ENCODE results near the gene FOXL3. TPM values are rescaled to one million over a fixed set of nuclear protein-coding genes. Genes with fewer than 3 reads are reported as not detected.

Gene FOXL3
- total and polyA plus RNA-seq, 7 donors: not detected

- no peak overlapping the region for H3K27ac ChIP-seq
- H3K27me3 ChIP-seq (ENCODE audit: insufficient read depth in 3 of 3, low read length in 2 of 3): peaks cover 0 to 4% (median 0%) of the 10 kb centered on the region in 3 donors
- ATAC-seq: no peak
- TF ChIP-seq, protein P1, sequence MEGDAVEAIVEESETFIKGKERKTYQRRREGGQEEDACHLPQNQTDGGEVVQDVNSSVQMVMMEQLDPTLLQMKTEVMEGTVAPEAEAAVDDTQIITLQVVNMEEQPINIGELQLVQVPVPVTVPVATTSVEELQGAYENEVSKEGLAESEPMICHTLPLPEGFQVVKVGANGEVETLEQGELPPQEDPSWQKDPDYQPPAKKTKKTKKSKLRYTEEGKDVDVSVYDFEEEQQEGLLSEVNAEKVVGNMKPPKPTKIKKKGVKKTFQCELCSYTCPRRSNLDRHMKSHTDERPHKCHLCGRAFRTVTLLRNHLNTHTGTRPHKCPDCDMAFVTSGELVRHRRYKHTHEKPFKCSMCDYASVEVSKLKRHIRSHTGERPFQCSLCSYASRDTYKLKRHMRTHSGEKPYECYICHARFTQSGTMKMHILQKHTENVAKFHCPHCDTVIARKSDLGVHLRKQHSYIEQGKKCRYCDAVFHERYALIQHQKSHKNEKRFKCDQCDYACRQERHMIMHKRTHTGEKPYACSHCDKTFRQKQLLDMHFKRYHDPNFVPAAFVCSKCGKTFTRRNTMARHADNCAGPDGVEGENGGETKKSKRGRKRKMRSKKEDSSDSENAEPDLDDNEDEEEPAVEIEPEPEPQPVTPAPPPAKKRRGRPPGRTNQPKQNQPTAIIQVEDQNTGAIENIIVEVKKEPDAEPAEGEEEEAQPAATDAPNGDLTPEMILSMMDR (IDR thresholded peaks at IDR 0.05): no peak
- no peaks in the 10 kb centered on the region for H3K9me3 ChIP-seq
- H3K4me1 ChIP-seq: no peaks in the 10 kb centered on the region
- DNase-seq: no peak
- no peak overlapping the region for H3K4me3 ChIP-seq
- WGBS, 3 donors: 81 to 85% (median 82%) methylated on average over 34 of the region's 34 CpGs
- H3K36me3 ChIP-seq (ENCODE audit: insufficient read depth in 1 of 2, low read depth in 1 of 2): no peaks in the 10 kb centered on the region
- intact Hi-C loops (cut with DNase I): loop anchor here in 1 of 2 donors (10.0 kb wide), 1 partner anchor 63 kb away; no protein-coding TSS in a partner anchor
These were observed 11.5 kb downstream of the FOXL3 start for GRCh38 chr7:301291-302053.

DNA sequence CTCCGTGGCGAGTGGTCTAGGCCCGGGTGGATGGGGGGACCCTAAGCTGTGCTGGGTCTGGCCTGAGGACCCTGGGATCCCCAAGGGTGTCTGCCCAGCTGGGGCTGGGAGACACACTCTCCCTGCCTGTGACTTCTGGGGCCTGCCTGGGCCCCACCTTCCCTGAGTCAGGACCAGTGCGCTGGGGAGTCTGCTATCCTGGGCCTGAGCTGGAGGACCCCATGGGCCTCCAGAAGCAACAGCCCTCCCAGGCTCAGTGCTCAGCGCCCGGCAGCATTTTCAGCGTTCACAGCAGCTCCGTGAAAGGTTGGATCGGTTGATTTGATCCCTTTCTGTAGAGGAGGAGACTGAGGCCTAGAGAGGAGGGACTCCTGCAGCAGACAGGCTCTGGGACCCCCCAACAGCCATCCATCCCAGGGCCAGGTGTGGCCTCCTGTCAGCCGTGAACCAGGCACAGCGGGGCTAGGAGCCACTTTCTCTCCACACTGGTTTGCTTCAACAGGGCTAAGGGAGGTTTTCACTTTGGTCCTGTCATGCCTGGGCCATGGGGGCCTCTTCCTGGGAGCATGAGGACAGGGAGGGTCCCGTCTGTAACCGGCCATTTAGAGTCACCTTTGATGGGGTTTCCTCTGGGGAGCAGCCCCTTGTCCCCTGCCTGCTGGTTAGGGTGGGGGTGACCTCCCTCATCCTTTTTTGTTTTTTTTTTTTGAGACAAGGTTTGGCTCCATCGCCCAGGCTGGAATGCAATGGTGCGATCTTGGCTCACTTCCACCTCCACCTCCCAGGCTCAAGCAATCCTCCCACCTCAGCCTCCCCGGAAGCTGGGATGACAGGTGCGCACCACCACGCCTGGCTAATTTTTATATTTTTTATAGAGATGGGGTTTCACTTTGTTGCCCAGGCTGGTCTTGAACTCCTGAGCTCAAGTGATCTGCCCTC is 12.4 kb downstream of the FOXL3 start:
- no peak overlapping the region for H3K4me3 ChIP-seq
- intact Hi-C loops (cut with DNase I): loop anchor here in 1 of 2 donors (10.0 kb wide), 1 partner anchor 62 kb away; no protein-coding TSS in a partner anchor
- TF ChIP-seq, protein P1 (IDR thresholded peaks at IDR 0.05): no peak
- ATAC-seq (no peak), DNase-seq (no peak)
- peaks cover 0 to 5% (median 3%) of the 10 kb centered on the region in 3 donors for H3K27me3 ChIP-seq (ENCODE audit: insufficient read depth in 3 of 3, low read length in 2 of 3)
- H3K9me3 ChIP-seq: peaks cover under 1% of the 10 kb centered on the region
- H3K4me1 ChIP-seq: no peaks in the 10 kb centered on the region
- 83 to 92% (median 91%) methylated on average over 18 of the region's 18 CpGs for WGBS, 3 donors
- no peak overlapping the region for H3K27ac ChIP-seq
- H3K36me3 ChIP-seq (ENCODE audit: insufficient read depth in 1 of 2, low read depth in 1 of 2): no peaks in the 10 kb centered on the region

GRCh38 chr7:303425-303824 is 13.5 kb downstream of the FOXL3 start:
- intact Hi-C loops (cut with DNase I): loop anchor here in 1 of 2 donors (10.0 kb wide), 1 partner anchor 61 kb away; no protein-coding TSS in a partner anchor
- H3K4me3 ChIP-seq: no peak overlapping the region
- DNase-seq (no peak), ATAC-seq (no peak)
- H3K36me3 ChIP-seq (ENCODE audit: insufficient read depth in 1 of 2, low read depth in 1 of 2): no peaks in the 10 kb centered on the region
- H3K9me3 ChIP-seq: peaks cover 8% of the 10 kb centered on the region
- 76 to 80% (median 80%) methylated on average over 11 of the region's 11 CpGs for WGBS, 3 donors
- TF ChIP-seq, protein P1 (IDR thresholded peaks at IDR 0.05): no peak
- no peak overlapping the region for H3K27ac ChIP-seq
- H3K4me1 ChIP-seq: no peaks in the 10 kb centered on the region
- H3K27me3 ChIP-seq (ENCODE audit: insufficient read depth in 3 of 3, low read length in 2 of 3): peaks cover 0 to 7% (median 3%) of the 10 kb centered on the region in 3 donors

- TF ChIP-seq, protein P1 (IDR thresholded peaks at IDR 0.05): no peak
- H3K4me1 ChIP-seq: no peaks in the 10 kb centered on the region
- intact Hi-C loops (cut with DNase I): loop anchor here in 1 of 2 donors (10.0 kb wide), 1 partner anchor 61 kb away; no protein-coding TSS in a partner anchor
- no peak overlapping the region for H3K27ac ChIP-seq
- peaks cover 8% of the 10 kb centered on the region for H3K9me3 ChIP-seq
- H3K27me3 ChIP-seq (ENCODE audit: insufficient read depth in 3 of 3, low read length in 2 of 3): peaks cover 0 to 7% (median 3%) of the 10 kb centered on the region in 3 donors
- whole genome bisulfite sequencing, 3 donors: 84 to 85% (median 85%) methylated on average over 22 to 24 of the region's 24 CpGs
- no peak for DNase-seq
- no peak for ATAC-seq
- no peak overlapping the region for H3K4me3 ChIP-seq
- H3K36me3 ChIP-seq (ENCODE audit: insufficient read depth in 1 of 2, low read depth in 1 of 2): no peaks in the 10 kb centered on the region
These were observed 14.1 kb downstream of the FOXL3 start for GRCh38 chr7:303884-304573.

Measured in psoas muscle (tissue), 8 donors.